HL-60 (cell line): ENCODE results near the gene AFF3.
"Not testable (repeated sequence)": the region's sequence is repeated elsewhere in the genome, so short reads cannot be mapped to it uniquely, and the experiment has no call there.

Source experiments
- CTCF ChIP-seq: IDR thresholded peaks from one replicate; pipeline ENCODE4 v1.5.1; 2011; ENCODE audit warnings: low read length, control low read depth, inconsistent platforms; ENCODE audit not compliant: insufficient read depth
- GABPA ChIP-seq: IDR thresholded peaks from 2 replicates; pipeline ENCODE4 v1.6.1; 2012; ENCODE audit warnings: low read depth
- POLR2AphosphoS5 ChIP-seq: IDR thresholded peaks from 2 replicates; pipeline ENCODE4 v1.6.1; 2012; ENCODE audit warnings: low read depth
- REST ChIP-seq: IDR thresholded peaks from 2 replicates; pipeline ENCODE4 v1.6.1; 2012; ENCODE audit warnings: low read depth; ENCODE audit not compliant: insufficient replicate concordance

GRCh38 chr2:100108648-100109020 is 33.8 kb downstream of the AFF3 start:
- not testable (repeated sequence) for TF ChIP-seq CTCF, REST, POLR2AphosphoS5, GABPA
